Endodermal cell (in vitro differentiated cells): ENCODE measurements around the gene TENT5C. TPM values are rescaled to one million over a fixed set of nuclear protein-coding genes. Genes with fewer than 3 reads are reported as not detected.

ENCODE experiments used
- DNase-seq: peaks from one replicate; pipeline ENCODE4 v3.0.0-alpha.2; 2017
- H3K27ac ChIP-seq: 2 replicates; pipeline ENCODE4 v1.5.1; 2013; ENCODE audit warnings: mild to moderate bottlenecking, low read depth, low read length, moderate library complexity
- H3K27me3 ChIP-seq: 2 replicates; pipeline ENCODE4 v1.6.1; 2013; ENCODE audit warnings: mild to moderate bottlenecking, low read length, moderate library complexity; ENCODE audit not compliant: insufficient read depth, control insufficient read depth, poor library complexity, severe bottlenecking
- H3K36me3 ChIP-seq: 2 replicates; pipeline ENCODE4 v1.7.0; 2013; ENCODE audit warnings: mild to moderate bottlenecking, low read length, moderate library complexity; ENCODE audit not compliant: control insufficient read depth, insufficient read depth
- H3K4me1 ChIP-seq: one replicate; pipeline ENCODE4 v1.7.0; 2013; ENCODE audit warnings: low read length; ENCODE audit not compliant: control insufficient read depth, insufficient read depth
- H3K4me3 ChIP-seq: 2 replicates; pipeline ENCODE4 v1.5.1; 2013; ENCODE audit warnings: mild to moderate bottlenecking, low read length, moderate library complexity
- H3K9ac ChIP-seq: 2 replicates; pipeline ENCODE4 v1.6.1; 2013; ENCODE audit warnings: mild to moderate bottlenecking, low read length, moderate library complexity; ENCODE audit not compliant: poor library complexity, severe bottlenecking; ENCODE audit errors: extremely low read depth
- H3K9me3 ChIP-seq: 2 replicates; pipeline ENCODE4 v1.6.1; 2013; ENCODE audit warnings: mild to moderate bottlenecking, low read length, moderate library complexity; ENCODE audit not compliant: control insufficient read depth
- H3K27ac Mint-ChIP-seq: 2 replicates; pipeline ENCODE4 v1.8.0; 2020; ENCODE audit warnings: mixed read lengths
- H3K27me3 Mint-ChIP-seq: 2 replicates; pipeline ENCODE4 v1.8.0; 2021; ENCODE audit warnings: mild to moderate bottlenecking, mixed read lengths; ENCODE audit not compliant: insufficient read depth
- H3K36me3 Mint-ChIP-seq: 2 replicates; pipeline ENCODE4 v1.8.0; 2020; ENCODE audit warnings: low read depth, mixed read lengths
- H3K4me1 Mint-ChIP-seq: 2 replicates; pipeline ENCODE4 v1.8.0; 2020; ENCODE audit warnings: mixed read lengths
- H3K4me3 Mint-ChIP-seq: 2 replicates; pipeline ENCODE4 v1.8.0; 2020; ENCODE audit warnings: mild to moderate bottlenecking, moderate library complexity, mixed read lengths
- H3K9me3 Mint-ChIP-seq: 2 replicates; pipeline ENCODE4 v1.8.0; 2020; ENCODE audit warnings: mild to moderate bottlenecking, mixed read lengths
- WGBS, 2 experiments: methylation state at CpG; one replicate each; pipeline versions ENCODE4 v1.1.5 to v1.1.7; 2013; ENCODE audit warnings: missing lambda C conversion rate in 2 of 2, mixed read lengths in 1 of 2; ENCODE audit not compliant: insufficient coverage in 1 of 2, insufficient read length in 1 of 2; 5-methylcytosine and 5-hydroxymethylcytosine counted together
- total RNA-seq, 2 donors: library from RNA; stranded (reverse); fragmentation: NEBNext Ultra II Directional in 1 of 2; extraction: Animal tissue kit (Norgen Biotek cat#: 25700) in 1 of 2; gene quantifications; 2 replicates in 1 of 2; 3 replicates in 1 of 2; pipeline ENCODE4 v1.2.1, GENCODE V29; 2021
- TF ChIP-seq, protein P1 (sequence below): fragments of 200-600 bp; sonication (generic); conservative IDR thresholded peaks from 2 replicates; pipeline ENCODE4 v1.5.0; 2021; ENCODE audit warnings: antibody characterized with exemption, mild to moderate bottlenecking

The TENT5C gene
- total RNA-seq, 2 donors from 2014 or later, result 1.0 to 1.4 TPM

DNA sequence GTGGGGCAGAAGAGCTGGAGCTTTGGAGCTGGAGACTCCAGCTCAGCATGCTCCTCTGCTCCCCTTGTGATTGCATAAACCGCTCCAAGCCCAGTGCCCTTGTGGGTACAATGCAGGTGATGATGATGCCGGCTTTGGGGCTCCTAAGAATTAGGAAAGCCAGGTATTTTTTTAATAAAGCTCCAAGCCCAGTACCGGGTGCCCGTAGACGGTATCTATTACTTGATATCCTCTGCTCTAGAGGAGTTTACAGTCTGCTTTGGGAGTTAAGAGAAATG, 27.2 kb downstream of the TENT5C start:
- H3K9ac ChIP-seq, result no peak overlapping the region
- H3K27me3 ChIP-seq, result no peaks in the 10 kb centered on the region
- peaks cover 55% of the 10 kb centered on the region for H3K4me1 Mint-ChIP-seq
- H3K27ac Mint-ChIP-seq, result no peak overlapping the region
- no peaks in the 10 kb centered on the region for H3K9me3 ChIP-seq
- H3K4me3 ChIP-seq, result no peak overlapping the region
- H3K4me3 Mint-ChIP-seq, result no peak overlapping the region
- DNase-seq, result no peak
- 90 to 92% methylated on average over 5 of the region's 5 CpGs for WGBS, 2 experiments
- no peaks in the 10 kb centered on the region for H3K9me3 Mint-ChIP-seq
- H3K27me3 Mint-ChIP-seq, result no peaks in the 10 kb centered on the region
- no peak overlapping the region for H3K27ac ChIP-seq
- H3K36me3 Mint-ChIP-seq, result no peaks in the 10 kb centered on the region
- TF ChIP-seq, protein P1, sequence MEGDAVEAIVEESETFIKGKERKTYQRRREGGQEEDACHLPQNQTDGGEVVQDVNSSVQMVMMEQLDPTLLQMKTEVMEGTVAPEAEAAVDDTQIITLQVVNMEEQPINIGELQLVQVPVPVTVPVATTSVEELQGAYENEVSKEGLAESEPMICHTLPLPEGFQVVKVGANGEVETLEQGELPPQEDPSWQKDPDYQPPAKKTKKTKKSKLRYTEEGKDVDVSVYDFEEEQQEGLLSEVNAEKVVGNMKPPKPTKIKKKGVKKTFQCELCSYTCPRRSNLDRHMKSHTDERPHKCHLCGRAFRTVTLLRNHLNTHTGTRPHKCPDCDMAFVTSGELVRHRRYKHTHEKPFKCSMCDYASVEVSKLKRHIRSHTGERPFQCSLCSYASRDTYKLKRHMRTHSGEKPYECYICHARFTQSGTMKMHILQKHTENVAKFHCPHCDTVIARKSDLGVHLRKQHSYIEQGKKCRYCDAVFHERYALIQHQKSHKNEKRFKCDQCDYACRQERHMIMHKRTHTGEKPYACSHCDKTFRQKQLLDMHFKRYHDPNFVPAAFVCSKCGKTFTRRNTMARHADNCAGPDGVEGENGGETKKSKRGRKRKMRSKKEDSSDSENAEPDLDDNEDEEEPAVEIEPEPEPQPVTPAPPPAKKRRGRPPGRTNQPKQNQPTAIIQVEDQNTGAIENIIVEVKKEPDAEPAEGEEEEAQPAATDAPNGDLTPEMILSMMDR, result no peak
- H3K36me3 ChIP-seq, result no peaks in the 10 kb centered on the region
- H3K4me1 ChIP-seq, result peaks cover 5% of the 10 kb centered on the region

DNA sequence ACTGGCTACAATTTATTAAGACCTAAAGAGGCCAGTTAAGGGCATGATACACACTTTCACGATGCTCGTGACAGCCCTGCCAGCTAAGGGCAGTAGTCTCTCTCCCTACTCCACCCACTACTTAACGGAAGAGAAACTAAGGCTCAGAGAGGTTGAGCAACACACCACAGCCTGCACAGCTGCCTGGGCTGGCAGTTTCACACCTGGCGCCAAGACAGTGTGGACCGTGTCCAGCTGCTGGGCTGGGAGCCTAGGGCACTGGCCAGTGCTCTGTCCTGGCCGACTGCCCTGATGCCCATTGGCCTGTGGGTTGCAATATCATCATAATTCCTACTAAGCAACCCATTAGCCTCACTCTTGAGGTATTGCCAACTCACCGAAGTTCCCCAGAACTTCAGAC, 27.6 kb downstream of the TENT5C start:
- H3K9me3 ChIP-seq, result no peaks in the 10 kb centered on the region
- H3K27ac Mint-ChIP-seq, result no peak overlapping the region
- WGBS, 2 experiments, result 93 to 100% methylated on average over 2 to 7 of the region's 7 CpGs
- H3K27me3 ChIP-seq, result no peaks in the 10 kb centered on the region
- H3K36me3 ChIP-seq, result no peaks in the 10 kb centered on the region
- peaks cover 5% of the 10 kb centered on the region for H3K4me1 ChIP-seq
- no peak overlapping the region for H3K4me3 ChIP-seq
- no peak for DNase-seq
- H3K36me3 Mint-ChIP-seq, result no peaks in the 10 kb centered on the region
- H3K27ac ChIP-seq, result no peak overlapping the region
- H3K27me3 Mint-ChIP-seq, result no peaks in the 10 kb centered on the region
- no peak overlapping the region for H3K9ac ChIP-seq
- no peaks in the 10 kb centered on the region for H3K9me3 Mint-ChIP-seq
- no peak overlapping the region for H3K4me3 Mint-ChIP-seq
- peaks cover 59% of the 10 kb centered on the region for H3K4me1 Mint-ChIP-seq
- TF ChIP-seq, protein P1, result no peak

DNA sequence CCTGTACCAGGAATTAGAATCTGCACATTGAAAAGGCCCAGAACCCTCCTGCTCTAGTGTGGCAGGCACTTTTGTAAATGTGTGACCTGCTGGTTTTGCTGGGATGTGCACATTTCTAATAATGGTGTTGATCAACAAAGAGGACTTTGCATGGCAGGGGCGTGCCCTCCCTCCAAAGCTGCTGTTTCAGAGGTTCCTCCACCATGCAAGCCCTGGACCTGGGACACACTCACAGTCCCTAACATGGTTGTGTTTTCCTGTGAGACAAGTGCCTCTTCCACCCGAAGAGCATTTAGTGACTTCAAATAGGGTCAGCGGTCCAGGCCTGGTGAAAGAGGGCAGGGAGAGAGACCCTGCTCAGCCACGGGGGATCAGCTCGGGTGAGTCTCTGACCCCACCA, 28.1 kb downstream of the TENT5C start:
- peaks cover 61% of the 10 kb centered on the region for H3K4me1 Mint-ChIP-seq
- Histone ChIP-seq H3K27ac (no peak overlapping the region), H3K27me3 (no peaks in the 10 kb centered on the region), H3K9me3 (no peaks in the 10 kb centered on the region), H3K4me3 (no peak overlapping the region), H3K4me1 (peaks cover 5% of the 10 kb centered on the region), H3K9ac (no peak overlapping the region), H3K36me3 (no peaks in the 10 kb centered on the region)
- no peak overlapping the region for H3K4me3 Mint-ChIP-seq
- TF ChIP-seq, protein P1, result no peak
- H3K27me3 Mint-ChIP-seq, result no peaks in the 10 kb centered on the region
- no peaks in the 10 kb centered on the region for H3K36me3 Mint-ChIP-seq
- no peak overlapping the region for H3K27ac Mint-ChIP-seq
- 97 to 100% methylated on average over 2 to 5 of the region's 5 CpGs for WGBS, 2 experiments
- no peaks in the 10 kb centered on the region for H3K9me3 Mint-ChIP-seq
- DNase-seq, result no peak
